GM19025 (cell line): ENCODE results near the gene PPFIA2.

ENCODE experiments used
- ATAC-seq: cut with Tn5 transposase; IDR thresholded peaks from one replicate; pipeline ENCODE4 v1.9.1; 2021; ENCODE audit warnings: mild to moderate bottlenecking, low read depth, moderate library complexity; ENCODE audit not compliant: unreplicated experiment

PPFIA2 gene

DNA sequence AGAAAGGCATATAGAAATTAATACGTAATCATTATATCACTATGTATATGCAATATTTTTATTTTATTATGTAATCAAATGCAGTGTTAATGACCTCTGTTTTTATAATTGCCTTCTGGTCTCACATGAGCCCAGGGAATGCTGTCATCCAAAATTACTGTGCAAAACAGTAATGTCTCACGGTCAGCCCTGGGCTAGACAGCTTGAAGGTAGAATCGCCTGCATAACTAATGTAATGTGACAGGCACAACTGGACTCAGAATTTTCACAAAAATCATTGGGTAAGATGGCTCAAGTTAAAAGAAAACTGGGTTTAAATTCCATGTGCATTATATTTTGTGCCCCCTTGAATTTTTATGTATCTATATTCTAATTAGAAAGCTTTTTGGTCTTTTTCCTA is 293.3 kb downstream of the PPFIA2 start:
- no peak for ATAC-seq

DNA sequence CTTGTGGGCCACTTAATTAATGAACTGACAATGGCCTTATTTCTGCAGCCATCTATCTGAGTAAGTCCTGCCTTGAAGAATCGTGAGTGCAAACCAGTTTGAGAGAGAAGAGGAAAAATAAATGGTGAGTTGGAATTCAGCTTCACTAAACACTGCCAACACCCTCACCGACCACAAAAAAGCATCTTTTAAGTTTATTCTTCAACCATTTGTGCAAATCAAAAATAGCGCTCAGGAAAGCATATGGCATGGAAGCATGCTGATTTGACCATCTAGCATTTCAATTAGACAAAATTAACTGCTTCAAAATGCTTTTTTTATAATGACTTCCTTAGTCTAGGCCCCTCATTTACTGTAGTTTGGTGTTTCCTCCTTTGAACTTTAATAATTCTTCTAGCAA is 294.0 kb downstream of the PPFIA2 start:
- ATAC-seq, result no peak

DNA sequence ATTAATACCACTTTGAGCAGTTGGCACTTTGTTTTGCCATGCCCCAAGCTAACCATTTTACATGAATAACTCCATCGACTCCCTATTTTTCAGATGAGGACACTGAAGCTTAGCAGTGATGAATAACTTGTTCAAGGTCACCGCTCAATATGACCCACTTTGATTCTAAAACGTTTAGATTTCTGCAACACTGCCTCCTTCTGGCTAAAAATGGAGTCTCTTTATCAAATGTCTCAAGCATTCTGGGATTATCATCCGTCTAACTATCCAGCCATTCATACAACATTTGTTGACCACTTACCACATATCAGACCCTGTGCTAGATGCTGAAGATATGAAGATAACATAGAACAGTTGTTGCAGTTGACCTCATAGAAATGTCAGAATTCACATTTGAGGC is 298.0 kb downstream of the PPFIA2 start:
- ATAC-seq, result no peak

DNA sequence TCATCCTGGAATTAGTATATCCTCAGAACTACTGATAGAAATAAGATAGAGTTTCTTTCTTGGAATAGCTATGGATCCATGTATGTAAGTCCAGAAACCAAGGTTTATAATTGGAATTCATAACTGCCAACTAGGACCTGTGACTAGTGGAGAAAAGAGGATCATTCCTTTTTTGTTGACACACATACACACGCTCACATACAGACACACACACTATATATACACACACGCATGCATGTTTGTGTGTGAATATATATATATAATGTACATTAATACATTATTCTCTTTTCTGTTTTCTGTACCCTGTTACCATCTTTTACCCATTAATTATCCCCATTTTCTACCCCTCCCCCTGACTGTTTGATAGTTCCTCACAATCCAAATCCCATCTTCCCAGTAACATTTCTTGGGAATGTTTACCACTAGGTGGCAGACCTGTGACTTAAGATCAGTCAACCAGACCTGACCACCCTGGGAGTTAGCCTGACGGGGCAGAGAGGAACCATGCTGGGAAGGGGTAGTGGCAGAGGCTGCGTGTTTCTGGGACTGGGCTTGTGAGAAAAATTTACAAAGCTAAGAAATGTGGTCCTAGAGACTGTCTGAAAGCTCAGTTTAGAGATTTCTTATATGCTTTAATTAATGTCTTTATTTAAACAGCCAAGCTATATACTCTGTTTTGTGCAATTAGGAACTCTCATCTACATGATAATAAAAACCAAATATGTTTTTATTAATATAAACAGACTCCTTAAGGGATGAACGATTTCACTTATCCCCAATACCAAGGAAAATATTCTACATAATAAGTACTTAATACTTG is 308.0 kb downstream of the PPFIA2 start:
- ATAC-seq, result peak; percentile 56

DNA sequence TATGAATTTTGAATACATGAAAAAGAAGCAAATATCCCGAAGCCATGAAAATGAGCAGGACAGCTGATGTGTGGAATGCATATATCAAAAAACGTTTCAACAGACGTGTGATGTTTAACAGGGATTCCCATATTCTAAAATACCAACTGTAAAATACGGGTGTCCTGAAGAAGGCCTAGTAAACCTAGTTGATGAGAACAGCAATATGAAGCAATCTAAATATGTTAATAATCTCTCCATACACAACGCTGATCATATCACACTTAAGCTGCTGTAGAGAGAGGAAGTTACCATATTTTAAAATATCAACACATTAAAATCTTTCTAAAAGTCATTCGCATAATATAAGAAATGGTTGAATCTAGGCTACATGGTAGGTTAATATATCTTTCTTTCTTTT is 317.5 kb downstream of the PPFIA2 start:
- no peak for ATAC-seq

DNA sequence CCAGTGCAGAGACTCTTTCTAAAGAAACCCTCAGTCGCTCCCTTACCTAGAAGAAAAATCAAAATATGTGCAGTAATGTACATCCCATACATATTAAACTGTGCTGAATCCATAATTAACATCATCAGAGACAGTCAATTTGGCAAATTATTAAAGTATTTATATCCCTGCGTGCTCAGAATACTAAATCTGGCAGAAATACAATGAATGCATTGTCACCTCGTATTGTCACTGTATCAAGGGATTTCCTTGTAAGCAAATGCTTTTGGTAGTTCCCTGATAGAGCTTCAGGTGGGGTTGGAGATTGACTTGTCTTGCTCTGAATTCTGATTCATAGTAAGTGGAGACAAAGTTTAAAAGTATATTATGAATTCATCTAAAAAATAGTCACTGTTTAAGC is 319.1 kb downstream of the PPFIA2 start:
- ATAC-seq, result no peak

DNA sequence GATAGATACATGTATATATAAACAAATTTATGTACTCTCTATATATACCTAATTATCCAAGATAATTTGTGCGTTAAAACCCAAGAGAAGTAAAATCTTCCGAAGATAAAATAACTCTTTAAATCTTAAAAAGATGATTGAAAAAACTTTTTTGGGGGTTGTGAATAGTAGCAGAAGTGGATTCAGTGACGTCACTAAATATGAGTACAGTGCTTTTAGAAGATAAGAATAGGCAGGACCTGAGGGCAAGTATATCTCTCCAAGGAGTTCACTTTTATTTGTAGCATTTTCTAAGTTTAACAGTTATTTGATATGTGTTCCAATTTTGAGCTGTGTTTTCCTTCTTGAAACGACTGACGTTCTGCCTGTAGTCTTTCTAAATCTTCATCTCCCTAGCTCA is 319.8 kb downstream of the PPFIA2 start:
- no peak for ATAC-seq

DNA sequence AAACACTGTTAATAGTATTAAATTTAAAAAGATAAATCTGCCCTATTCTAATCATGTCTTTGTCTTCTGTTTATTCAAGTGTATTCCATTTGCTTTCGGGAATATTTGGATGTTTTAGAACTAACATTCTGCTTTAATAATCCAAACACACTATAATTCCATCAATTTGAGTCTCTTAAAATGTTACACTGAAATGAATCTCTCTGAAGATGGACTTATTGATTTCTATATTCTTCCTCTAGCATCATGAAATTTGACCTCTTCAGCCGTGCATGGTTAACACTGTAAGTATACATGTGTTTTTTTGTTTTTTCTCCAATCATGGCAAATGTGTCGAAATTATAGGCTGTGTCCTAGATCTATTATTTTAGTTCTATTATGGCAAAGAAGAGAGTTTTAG is 342.1 kb downstream of the PPFIA2 start:
- no peak for ATAC-seq

DNA sequence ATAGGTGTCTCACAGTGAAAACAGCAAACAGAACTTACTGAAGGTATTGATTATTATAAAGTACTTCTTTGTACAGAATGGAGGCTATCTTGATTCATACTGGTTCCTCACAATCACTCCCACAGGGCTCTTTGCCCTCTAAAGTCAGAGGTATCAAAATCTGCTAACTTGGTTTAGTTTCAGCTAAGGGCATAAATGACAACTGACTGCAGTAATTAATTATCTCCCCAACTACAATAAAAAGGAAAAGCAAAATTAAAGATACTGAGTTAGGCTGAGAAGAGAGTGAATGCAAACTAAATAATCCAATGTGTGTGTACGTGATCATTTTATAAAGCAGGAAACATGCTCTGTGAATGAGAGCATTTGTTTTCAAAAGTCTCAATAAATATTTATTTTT is 342.6 kb downstream of the PPFIA2 start:
- ATAC-seq, result no peak

DNA sequence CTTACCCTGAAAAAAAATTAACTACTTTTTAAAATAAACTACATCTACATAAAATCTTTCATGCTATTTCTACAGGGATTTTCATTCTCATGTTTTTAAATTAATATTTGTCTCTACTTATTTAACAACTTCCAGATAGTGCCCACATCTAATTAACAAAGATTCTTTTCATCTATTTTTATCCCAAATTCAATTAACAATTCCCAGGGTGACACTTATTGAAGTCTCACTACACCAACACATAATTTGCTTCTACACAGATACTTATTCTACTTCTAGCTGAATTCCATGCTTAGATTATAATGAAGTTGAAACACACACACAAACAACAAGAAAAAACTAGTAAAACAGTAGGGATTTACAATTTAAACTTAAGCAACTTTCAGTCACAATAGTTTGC is 344.7 kb downstream of the PPFIA2 start:
- ATAC-seq, result no peak

DNA sequence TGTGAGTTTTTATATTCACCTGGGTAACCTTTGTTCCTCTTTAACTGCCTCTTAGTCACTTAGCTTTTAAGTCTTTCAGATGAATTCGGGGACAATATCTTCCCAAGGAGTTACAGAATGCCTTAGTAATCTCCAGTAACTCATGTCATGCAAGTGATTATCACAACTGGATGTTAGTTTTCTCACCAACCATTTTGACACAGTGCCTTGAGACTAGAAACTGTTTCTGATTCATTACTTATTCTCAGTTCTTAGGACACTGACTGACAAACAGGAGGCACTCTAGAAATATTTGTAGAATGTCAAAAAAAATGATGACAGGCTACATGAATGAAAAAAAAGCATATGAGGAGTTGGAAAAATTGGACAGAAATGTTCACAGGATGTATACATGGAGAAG is 346.2 kb downstream of the PPFIA2 start:
- ATAC-seq, result no peak

DNA sequence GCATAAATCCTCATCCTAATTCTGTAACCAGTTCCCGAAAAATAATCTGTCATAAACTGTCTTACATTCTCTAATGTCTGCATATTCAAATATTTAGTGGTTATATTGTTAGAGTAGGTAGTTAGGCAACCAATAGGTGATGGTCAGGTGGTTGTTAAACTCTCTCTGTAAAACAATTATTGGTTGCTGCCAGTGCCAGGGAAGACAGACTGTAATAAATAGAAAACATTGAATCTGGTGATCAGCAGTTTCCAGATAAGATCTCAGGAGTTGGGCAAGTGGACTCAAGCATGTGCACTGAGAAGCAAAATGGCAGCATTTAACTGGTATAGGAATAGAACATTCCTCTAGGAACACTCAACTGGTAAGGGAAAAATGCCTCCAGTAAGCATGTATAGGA is 355.8 kb downstream of the PPFIA2 start:
- no peak for ATAC-seq

DNA sequence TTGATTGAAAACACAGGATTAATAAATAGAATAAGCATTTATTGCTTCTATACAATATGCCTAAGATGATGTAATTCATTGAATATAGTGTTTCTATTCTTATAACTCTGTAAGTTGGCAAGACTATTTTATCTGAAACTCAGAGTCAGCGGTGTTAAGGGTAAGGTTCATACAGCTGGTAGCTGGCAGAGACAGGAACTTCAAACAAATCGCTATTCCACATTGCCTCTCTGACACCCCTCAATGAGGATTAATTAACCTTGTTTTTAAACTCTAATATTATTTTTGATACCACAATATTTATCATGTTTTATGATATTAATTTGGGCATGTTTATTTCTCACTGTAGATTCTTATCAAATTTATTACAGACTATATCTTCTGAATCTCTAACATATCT is 357.9 kb downstream of the PPFIA2 start:
- no peak for ATAC-seq

DNA sequence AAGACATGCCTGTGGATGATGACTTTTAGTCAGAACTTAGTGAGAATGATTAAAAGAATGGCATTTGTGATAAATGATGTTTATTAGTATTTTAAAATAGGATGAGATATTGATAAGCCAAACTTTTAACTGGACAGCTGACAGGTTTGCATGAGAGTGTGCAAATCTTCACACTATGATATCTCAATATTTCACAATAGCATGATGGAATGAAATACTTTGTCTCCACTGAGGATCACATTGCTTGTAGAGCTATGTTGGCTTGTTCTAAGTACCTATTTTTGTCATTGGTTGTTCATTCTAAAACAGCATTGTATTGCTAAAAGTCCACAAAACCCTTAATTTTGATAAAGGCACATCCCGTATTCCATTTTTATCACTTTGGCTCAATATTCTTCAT is 359.1 kb downstream of the PPFIA2 start:
- ATAC-seq, result no peak

DNA sequence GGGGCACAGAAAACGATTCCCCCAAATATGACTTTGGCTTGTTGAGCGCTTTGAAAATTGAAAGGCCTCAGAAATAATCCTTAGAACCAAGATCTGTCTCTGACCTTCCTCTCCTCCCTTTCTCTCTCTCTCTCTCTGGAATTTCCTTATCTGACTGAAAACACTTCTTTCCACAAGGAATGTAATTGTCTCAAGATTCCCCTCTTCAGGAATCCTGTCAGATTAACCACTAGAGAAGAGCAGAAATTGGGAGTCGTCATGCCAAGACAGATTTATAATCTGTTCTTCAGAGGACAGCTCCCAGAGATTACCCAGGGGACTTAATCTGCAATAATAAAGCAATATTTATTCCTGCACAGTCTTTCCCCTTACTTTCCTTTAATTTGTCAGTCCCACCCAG is 363.7 kb downstream of the PPFIA2 start:
- ATAC-seq, result no peak

DNA sequence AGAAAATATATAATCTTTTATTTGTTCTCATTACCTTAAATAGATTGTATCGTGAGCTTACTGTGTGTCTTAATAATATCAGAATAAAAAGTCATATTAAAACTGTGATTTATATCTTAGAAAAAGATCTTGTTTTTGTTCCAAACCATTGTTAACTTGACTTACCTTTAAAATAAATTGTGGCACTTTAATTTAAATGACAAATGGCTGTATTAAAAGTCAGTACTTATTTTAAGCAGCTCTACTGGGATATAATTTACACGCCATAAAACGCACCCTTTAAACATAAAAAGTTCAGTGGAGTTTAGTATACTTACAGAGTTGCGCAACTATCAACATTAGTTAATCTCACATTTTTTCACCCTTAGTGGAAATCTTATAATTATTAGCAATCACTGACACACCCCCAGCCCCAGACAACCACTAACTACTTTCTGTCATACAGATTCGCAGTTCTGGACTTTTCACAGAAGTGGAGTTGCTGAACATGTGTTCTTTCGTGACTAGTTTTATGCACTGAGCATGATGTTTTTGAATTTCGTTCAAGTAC is 369.5 kb downstream of the PPFIA2 start:
- ATAC-seq, result no peak

DNA sequence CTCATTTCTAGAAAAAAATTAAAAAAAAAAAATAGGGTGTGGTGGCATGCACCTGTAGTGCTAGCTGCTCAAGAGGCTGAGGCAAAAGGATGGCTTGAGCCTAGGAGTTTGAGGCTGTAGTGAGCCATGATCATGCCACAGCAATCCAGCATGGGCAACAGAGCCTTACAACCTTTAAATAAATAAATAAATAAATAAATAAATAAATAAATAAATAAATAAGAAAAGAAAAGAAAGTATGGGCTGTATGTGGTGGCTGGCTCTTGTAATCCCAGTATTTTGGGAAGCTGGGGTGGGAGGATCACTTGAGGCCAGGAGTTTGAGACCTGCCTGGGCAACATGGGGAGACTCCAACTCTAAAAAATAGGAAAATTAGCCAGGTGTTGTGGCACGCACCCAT is 373.0 kb downstream of the PPFIA2 start:
- no peak for ATAC-seq

DNA sequence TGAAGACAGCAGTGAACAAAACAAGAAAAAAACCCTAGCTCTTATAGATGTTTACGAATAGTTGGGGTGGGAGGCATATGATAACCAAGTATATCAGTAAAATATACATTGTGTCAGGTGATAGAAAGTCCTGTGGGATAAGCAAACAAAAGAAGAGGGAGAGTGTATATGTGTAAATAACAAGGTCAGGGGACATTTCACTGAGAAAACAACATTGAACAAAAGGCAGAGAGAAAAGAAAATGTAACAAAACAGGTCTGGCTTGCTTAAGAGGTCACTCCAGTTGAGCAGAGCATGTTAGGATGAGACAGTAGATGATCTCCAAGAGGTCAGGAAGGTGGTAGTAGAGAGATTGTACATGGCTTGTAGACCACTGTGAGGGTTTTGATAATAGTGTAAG is 377.2 kb downstream of the PPFIA2 start:
- ATAC-seq, result no peak

DNA sequence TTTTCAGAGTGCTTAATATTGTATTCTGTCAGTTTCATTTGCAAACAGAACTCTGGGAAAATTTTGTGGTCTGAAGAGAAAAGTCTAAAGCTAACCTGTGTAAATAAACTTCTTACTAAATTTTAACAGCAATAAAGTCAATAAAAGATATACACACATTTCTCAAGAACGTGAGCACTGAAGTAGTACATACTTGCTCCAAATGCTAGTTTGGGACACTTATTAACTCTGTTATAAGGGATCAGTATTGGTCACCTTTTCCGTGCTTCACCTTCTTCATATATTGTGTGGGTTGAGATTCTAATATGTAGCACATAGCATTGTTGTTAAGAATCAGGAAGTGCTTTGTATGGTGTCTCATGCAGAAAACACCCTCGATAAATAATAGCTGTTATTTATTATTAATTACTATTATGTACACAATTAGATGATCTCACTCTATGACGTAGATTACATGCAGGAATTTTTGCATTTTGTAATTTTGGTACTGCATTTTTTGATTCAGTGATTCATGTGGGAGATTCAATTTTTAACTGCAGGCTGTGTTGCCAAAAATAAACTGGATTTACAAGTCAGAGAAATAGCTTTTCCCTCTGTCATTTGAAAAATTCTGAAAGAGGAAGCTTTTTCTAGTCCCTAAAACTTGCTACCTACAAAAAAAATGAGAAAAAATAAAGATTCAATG is 380.4 kb downstream of the PPFIA2 start:
- no peak for ATAC-seq

DNA sequence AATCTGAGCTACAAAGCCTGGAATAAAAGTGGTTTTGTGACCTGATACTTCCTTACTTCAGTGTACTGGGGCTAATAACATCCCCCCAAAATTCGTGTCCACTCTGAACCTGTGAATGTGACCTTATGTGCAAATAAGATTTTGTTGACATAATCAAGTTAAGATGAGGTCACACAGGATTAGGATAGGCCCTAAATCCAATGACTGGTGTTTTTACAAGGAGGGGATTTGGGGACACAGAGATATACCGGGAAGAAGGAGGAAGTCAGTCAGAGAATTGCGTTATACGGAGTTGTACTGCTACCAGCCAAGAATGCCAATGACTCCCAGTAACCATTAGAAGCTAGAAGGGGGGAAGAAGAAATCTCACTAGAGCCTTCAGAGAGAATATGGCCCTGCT is 381.4 kb downstream of the PPFIA2 start:
- no peak for ATAC-seq

DNA sequence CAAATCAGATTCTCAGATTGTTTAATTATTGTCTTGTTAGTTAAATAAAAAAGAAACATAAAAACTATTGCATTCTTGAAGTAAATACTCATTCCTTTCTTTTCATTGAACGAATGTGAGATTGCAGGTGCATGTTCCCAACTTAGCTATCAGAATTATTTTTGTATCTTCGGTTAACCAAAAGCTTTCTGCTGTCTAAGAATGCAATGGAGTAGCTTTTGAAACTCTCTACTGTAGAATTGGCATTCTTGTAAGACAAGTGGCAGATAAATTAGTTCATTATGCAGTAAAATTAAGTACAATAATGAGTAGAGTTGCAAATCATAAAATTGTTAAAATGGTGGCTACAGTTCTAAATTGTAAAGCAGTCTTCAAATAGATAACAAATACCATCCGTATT is 383.2 kb downstream of the PPFIA2 start:
- no peak for ATAC-seq

DNA sequence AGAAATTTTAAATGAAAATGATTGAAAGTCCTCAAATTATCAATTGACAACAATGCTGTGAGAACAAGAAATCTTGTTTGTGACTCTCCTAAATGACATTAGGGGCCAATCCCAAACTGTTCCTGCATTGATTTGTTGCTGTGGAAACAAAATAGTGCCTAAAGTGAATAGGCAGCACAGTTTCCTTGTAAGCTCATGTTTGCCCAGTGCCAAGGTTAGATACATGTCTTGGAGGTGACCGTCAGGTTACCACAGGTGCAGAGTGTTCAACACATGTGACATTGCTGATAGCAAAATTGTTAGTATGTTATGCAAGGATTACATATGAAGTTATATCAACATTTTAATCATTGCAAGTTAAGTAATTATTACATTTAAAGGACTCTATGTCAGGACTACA is 388.7 kb downstream of the PPFIA2 start:
- no peak for ATAC-seq
